Type B pancreatic cell (in vitro differentiated cells): Measurements from ENCODE around the gene USH1C. TPM values are rescaled to one million over a fixed set of nuclear protein-coding genes. Genes with fewer than 3 reads are reported as not detected.
A peak's percentile ranks its signal among the peaks of the same experiment; 100 is the strongest.

Experiments used
- DNase-seq: peaks from one replicate; pipeline ENCODE4 v3.0.0; 2021; ENCODE audit warnings: mixed read lengths; ENCODE audit not compliant: unreplicated experiment; ENCODE audit errors: extremely low spot score
- H3K27ac Mint-ChIP-seq: 2 replicates; pipeline ENCODE4 v1.8.0; 2021; ENCODE audit warnings: mild to moderate bottlenecking, mixed read lengths
- H3K27me3 Mint-ChIP-seq: 2 replicates; pipeline ENCODE4 v1.8.0; 2021; ENCODE audit warnings: mixed read lengths
- H3K36me3 Mint-ChIP-seq: 2 replicates; pipeline ENCODE4 v1.8.0; 2021; ENCODE audit warnings: mixed read lengths
- H3K4me1 Mint-ChIP-seq: one replicate; pipeline ENCODE4 v1.8.0; 2021; ENCODE audit warnings: mixed read lengths; ENCODE audit not compliant: unreplicated experiment
- H3K4me3 Mint-ChIP-seq: 2 replicates; pipeline ENCODE4 v1.8.0; 2021; ENCODE audit warnings: mild to moderate bottlenecking, mixed read lengths
- H3K9me3 Mint-ChIP-seq: 2 replicates; pipeline ENCODE4 v1.8.0; 2021; ENCODE audit warnings: mixed read lengths
- total RNA-seq: library from RNA; stranded (reverse); gene quantifications from 2 replicates; pipeline ENCODE4 v1.2.1, GENCODE V29; 2021; ENCODE audit warnings: low replicate concordance
- TF ChIP-seq, protein P1 (sequence below): fragments of 200-600 bp; sonication (generic); conservative IDR thresholded peaks from 2 replicates; pipeline ENCODE4 v1.5.0; 2021; ENCODE audit warnings: antibody characterized with exemption, mild to moderate bottlenecking

The USH1C gene
- total RNA-seq, 1 donor from 2014 or later = 21.8 TPM

DNA sequence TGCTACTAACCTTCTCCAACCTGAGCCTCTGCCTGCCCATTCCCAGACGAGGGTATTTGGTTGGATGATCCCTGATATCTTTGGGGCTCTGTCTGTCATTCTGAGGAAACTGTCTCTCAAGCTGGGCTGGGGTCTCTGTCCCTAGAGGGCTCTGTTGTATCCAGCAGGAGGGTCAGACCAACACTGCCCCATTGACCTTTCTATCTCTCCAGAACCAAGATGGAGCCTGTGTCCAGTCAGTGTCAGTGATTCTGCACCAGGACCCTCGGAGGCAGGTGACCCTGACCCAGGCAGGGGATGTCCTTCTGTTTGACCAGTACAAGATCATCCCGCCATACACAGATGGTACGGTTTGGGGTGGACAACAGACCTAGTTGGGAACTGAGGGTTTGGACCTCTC lies 24.7 kb upstream of the USH1C start:
- peaks cover 27% of the 10 kb centered on the region for H3K27me3 Mint-ChIP-seq
- H3K4me1 Mint-ChIP-seq = peaks cover 5% of the 10 kb centered on the region
- no peaks in the 10 kb centered on the region for H3K9me3 Mint-ChIP-seq
- H3K4me3 Mint-ChIP-seq = no peak overlapping the region
- no peak overlapping the region for H3K27ac Mint-ChIP-seq
- no peaks in the 10 kb centered on the region for H3K36me3 Mint-ChIP-seq
- TF ChIP-seq, protein P1, sequence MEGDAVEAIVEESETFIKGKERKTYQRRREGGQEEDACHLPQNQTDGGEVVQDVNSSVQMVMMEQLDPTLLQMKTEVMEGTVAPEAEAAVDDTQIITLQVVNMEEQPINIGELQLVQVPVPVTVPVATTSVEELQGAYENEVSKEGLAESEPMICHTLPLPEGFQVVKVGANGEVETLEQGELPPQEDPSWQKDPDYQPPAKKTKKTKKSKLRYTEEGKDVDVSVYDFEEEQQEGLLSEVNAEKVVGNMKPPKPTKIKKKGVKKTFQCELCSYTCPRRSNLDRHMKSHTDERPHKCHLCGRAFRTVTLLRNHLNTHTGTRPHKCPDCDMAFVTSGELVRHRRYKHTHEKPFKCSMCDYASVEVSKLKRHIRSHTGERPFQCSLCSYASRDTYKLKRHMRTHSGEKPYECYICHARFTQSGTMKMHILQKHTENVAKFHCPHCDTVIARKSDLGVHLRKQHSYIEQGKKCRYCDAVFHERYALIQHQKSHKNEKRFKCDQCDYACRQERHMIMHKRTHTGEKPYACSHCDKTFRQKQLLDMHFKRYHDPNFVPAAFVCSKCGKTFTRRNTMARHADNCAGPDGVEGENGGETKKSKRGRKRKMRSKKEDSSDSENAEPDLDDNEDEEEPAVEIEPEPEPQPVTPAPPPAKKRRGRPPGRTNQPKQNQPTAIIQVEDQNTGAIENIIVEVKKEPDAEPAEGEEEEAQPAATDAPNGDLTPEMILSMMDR = no peak
- DNase-seq = peak; percentile 40

DNA sequence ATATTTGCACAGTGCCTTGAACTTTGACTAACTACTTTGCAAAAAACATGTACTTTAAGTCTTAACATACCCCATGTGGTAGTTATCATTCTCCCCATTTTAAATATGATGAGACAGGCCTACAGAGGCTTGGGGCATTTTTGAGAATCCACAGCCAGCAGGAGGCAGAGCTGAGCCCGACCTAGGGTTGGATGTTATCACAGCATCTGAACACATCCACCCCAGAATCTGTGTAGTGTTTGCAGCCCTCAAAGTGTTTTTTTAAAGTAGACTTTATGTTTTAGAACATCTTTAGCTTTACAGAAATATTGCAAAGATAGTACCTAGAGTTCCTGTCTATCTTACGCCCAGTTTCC lies 20.4 kb upstream of the USH1C start:
- DNase-seq = no peak
- H3K36me3 Mint-ChIP-seq = no peaks in the 10 kb centered on the region
- peaks cover 18% of the 10 kb centered on the region for H3K27me3 Mint-ChIP-seq
- no peak overlapping the region for H3K27ac Mint-ChIP-seq
- no peaks in the 10 kb centered on the region for H3K9me3 Mint-ChIP-seq
- TF ChIP-seq, protein P1 = peak; percentile 52
- H3K4me1 Mint-ChIP-seq = peaks cover 5% of the 10 kb centered on the region
- H3K4me3 Mint-ChIP-seq = no peak overlapping the region

DNA sequence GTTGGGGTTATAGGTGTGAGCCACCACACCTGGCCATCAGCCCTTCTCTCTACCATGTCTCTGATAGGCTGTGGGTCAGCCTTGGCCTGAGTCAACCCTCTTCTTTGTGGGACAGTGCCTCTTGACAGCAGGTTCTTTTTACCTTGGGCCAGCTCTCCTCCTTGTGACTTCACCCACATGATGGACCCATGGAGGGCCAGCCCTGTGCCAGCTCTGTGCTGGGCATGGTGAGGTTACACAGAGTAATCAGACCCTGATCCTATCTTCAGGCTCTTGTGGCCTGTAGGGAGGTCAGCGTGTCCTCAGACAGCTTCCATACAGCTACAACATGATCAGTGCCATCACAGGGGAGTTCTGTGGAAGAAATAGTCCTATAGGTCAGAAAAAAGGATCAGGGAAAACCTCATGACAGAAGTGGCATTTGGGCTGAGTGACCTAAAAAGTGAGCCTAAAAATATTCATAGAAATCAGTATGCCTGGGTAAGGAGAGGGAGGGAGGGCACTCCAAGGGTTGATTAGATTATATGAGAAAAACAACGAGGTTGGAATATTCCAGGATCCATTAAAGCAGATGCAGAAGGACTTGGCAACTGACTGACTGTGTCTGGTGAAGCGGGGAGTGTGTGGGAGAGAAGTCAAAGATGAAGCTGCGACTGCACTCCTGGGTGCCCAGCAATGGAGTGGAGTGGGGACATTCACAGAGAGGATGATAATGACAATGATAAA lies 19.9 kb upstream of the USH1C start:
- peaks cover 5% of the 10 kb centered on the region for H3K4me1 Mint-ChIP-seq
- H3K9me3 Mint-ChIP-seq = no peaks in the 10 kb centered on the region
- TF ChIP-seq, protein P1 = no peak
- no peaks in the 10 kb centered on the region for H3K36me3 Mint-ChIP-seq
- peak; percentile 32 for DNase-seq
- no peak overlapping the region for H3K27ac Mint-ChIP-seq
- H3K27me3 Mint-ChIP-seq = peaks cover 15% of the 10 kb centered on the region
- no peak overlapping the region for H3K4me3 Mint-ChIP-seq

DNA sequence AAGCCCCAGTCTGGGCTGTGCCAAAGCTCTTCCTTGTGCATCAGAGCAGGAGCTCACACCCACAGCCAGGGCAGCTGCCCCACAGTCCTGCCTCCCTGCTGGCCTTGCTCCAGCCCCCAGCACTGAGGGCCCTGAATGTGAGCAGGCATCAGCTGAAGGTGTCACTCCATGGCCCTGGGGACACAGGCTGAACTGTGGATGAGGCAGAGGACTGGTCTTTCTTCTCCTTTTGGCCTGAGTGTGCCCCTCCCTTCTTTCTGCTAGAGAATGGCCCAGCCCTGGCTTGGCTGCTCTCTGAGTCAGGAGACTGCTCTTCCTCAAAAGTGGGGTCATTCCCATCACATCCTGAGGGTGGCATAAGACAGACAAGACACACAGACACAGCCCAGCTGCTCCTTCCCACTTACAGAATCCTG lies 19.0 kb upstream of the USH1C start:
- Mint-ChIP-seq H3K4me3 (no peak overlapping the region), H3K4me1 (peaks cover 5% of the 10 kb centered on the region), H3K27ac (no peak overlapping the region), H3K9me3 (no peaks in the 10 kb centered on the region), H3K27me3 (peaks cover 15% of the 10 kb centered on the region), H3K36me3 (no peaks in the 10 kb centered on the region)
- DNase-seq = peak; percentile 53
- TF ChIP-seq, protein P1 = no peak

DNA sequence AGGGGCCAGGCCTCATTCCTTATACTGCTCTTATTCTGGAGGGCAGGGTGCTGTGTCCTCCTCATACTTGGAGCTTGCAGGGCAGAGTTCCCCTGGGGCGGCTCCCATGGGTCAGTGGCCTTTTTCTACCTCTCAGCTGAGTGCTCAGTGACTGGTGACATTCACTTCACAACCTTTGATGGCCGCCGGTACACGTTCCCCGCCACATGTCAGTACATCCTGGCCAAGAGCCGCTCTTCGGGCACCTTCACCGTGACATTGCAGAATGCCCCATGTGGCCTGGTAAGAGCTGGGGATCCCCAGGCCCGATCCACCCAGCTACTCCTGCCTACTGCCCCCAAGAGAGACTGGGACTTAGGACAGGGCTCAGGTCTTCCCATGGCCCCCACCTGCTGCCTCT lies 17.3 kb upstream of the USH1C start:
- Mint-ChIP-seq H3K36me3 (no peaks in the 10 kb centered on the region), H3K4me1 (peaks cover 5% of the 10 kb centered on the region), H3K9me3 (no peaks in the 10 kb centered on the region), H3K27me3 (peaks cover 15% of the 10 kb centered on the region), H3K27ac (no peak overlapping the region), H3K4me3 (no peak overlapping the region)
- TF ChIP-seq, protein P1 = no peak
- DNase-seq = peak; percentile 50

DNA sequence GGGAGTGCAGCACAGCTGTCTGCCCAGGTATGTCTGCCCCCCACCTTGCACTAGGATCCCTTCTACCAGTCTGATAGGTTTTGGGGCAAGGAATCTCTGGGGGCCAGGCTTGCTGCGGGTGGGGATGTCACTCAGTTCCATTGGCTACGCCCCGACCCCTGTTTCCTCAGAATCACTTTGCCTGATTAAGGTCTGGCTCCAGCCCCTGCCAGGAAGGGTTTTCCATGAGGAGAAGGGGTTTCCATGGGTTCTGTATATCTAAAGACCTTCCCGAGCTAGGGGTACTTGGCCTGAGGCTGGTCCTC lies 16.8 kb upstream of the USH1C start:
- peaks cover 15% of the 10 kb centered on the region for H3K27me3 Mint-ChIP-seq
- H3K4me3 Mint-ChIP-seq = no peak overlapping the region
- H3K9me3 Mint-ChIP-seq = no peaks in the 10 kb centered on the region
- H3K4me1 Mint-ChIP-seq = peaks cover 5% of the 10 kb centered on the region
- TF ChIP-seq, protein P1 = no peak
- no peak overlapping the region for H3K27ac Mint-ChIP-seq
- peak; percentile 50 for DNase-seq
- H3K36me3 Mint-ChIP-seq = no peaks in the 10 kb centered on the region
